Umbilical cord (tissue), 2 donors: ENCODE results near the gene TIMM10. TPM values are rescaled to one million over a fixed set of nuclear protein-coding genes. Genes with fewer than 3 reads are reported as not detected.
"Not testable (repeated sequence)": the region's sequence is repeated elsewhere in the genome, so short reads cannot be mapped to it uniquely, and the experiment has no call there.

Source experiments
- DNase-seq: peaks from one replicate; pipeline ENCODE4 v3.0.0-alpha.2; 2015; ENCODE audit warnings: low spot score
- total RNA-seq: library from RNA; depleted of rRNA; stranded (reverse); fragments of >200 nt; gene quantifications from one replicate; pipeline ENCODE4 v1.2.3, GENCODE V29; 2014; ENCODE audit warnings: low replicate concordance; ENCODE audit not compliant: insufficient read depth

The TIMM10 gene
- total RNA-seq, 1 donor from 2014 or later = 7.0 TPM

GRCh38 chr11:57542582-57542981 lies 12.0 kb upstream of the TIMM10 start:
- no peak for DNase-seq

GRCh38 chr11:57541169-57541568 lies 10.6 kb upstream of the TIMM10 start:
- DNase-seq = no peak

- no peak for DNase-seq
These were observed 8.8 kb upstream of the TIMM10 start for GRCh38 chr11:57539342-57539741.

GRCh38 chr11:57536947-57537619 lies 6.5 kb upstream of the TIMM10 start, which contains the start of gene SMTNL1:
TSS of gene SMTNL1 (plus strand) at chr11:57537595. CDS start at chr11:57542643, 5,048 bp downstream.
- DNase-seq = no peak

GRCh38 chr11:57534449-57534848 lies 3.9 kb upstream of the TIMM10 start:
- DNase-seq = not testable (repeated sequence)

GRCh38 chr11:57530215-57530595 lies 349 bp downstream of the TIMM10 start:
- DNase-seq = no peak

- DNase-seq = no peak
These were observed 1.5 kb downstream of the TIMM10 start for GRCh38 chr11:57529012-57529411.

GRCh38 chr11:57527056-57527631 lies 3.4 kb downstream of the TIMM10 start:
- peak; percentile 62 for DNase-seq

- DNase-seq = no peak
These were observed 7.1 kb downstream of the TIMM10 start for GRCh38 chr11:57523419-57523818.

GRCh38 chr11:57521116-57521515 lies 9.4 kb downstream of the TIMM10 start:
- no peak for DNase-seq

GRCh38 chr11:57516061-57516443 lies 14.5 kb downstream of the TIMM10 start:
- DNase-seq = no peak

GRCh38 chr11:57515332-57516060 lies 15.1 kb downstream of the TIMM10 start, which contains the start of gene SLC43A1:
TSS of gene SLC43A1 (minus strand) at chr11:57515702. CDS start at chr11:57514111, 1,591 bp downstream.
- peak; percentile 74 for DNase-seq

GRCh38 chr11:57514538-57515331 lies 15.8 kb downstream of the TIMM10 start:
- peak; percentile 48 for DNase-seq

- no peak for DNase-seq
These were observed 16.5 kb downstream of the TIMM10 start for GRCh38 chr11:57513911-57514537.

- DNase-seq = no peak
These were observed 17.1 kb downstream of the TIMM10 start for GRCh38 chr11:57513452-57513795.

- no peak for DNase-seq
These were observed 17.7 kb downstream of the TIMM10 start for GRCh38 chr11:57512646-57513451.

- no peak for DNase-seq
These were observed 18.7 kb downstream of the TIMM10 start for GRCh38 chr11:57511741-57512430.

GRCh38 chr11:57508341-57509170 lies 22.0 kb downstream of the TIMM10 start:
- DNase-seq = no peak

- no peak for DNase-seq
These were observed 24.0 kb downstream of the TIMM10 start for GRCh38 chr11:57506522-57506921.
